ENCODE results near the gene CHMP3. TPM values are rescaled to one million over a fixed set of nuclear protein-coding genes. Genes with fewer than 3 reads are reported as not detected.

Gene CHMP3
- total and polyA plus RNA-seq, 2 of the 13 experiments (the other 11 are each of a cell fraction or from before 2014, with no cell fraction given): 64.1 to 114 TPM

GRCh38 chr2:86519349-86519748, 43.9 kb downstream of the CHMP3 start (continued):
- TF ChIP-seq TARDBP (CRISPR knock-in tag; IDR thresholded peaks at IDR 0.05) (no peak), PATZ1 (CRISPR knock-in tag; IDR thresholded peaks at IDR 0.05) (no peak), TCF7 (IDR thresholded peaks at IDR 0.05; ENCODE audit: low read depth) (no peak), ZSCAN20 (CRISPR knock-in tag; IDR thresholded peaks at IDR 0.05; ENCODE audit: borderline replicate concordance) (no peak), DNMT3B (CRISPR knock-in tag; conservative IDR thresholded peaks at IDR 0.05) (no peak), ZNF574 (CRISPR knock-in tag; IDR thresholded peaks at IDR 0.05) (no peak)

- peaks cover 2 to 11% of the 10 kb centered on the region in 2 experiments; a peak in 4 of 5 replicates for H3K36me3 ChIP-seq (replicated peaks in 1 of 2; ENCODE audit: control insufficient read depth in 1 of 2, insufficient read depth in 2 of 2, low read length in 2 of 2)
- POLR2A ChIA-PET: interaction anchor here (1.0 kb wide), 1 partner anchor 78 kb away, joined by 3 read pairs; the partner anchor contains the start of gene KDM3A
- no peak overlapping the region for H3K4me3 ChIP-seq (replicated peaks in 1 of 3; ENCODE audit: insufficient read depth in 1 of 3, low read depth in 2 of 3, low read length in 3 of 3)
- H3K79me2 ChIP-seq (ENCODE audit: insufficient read depth, low read length): no peaks in the 10 kb centered on the region
- peaks cover 11% of the 10 kb centered on the region for H3K9me3 ChIP-seq (ENCODE audit: low read length)
- no peak overlapping the region for H3K27ac ChIP-seq (ENCODE audit: extremely low read length, insufficient read depth, low read length)
- peak; percentile 39 for DNase-seq (ENCODE audit: low spot score)
- H3K9ac ChIP-seq (ENCODE audit: insufficient read depth, low read depth, low read length): no peak overlapping the region
- no peak for FAIRE-seq
- H3K27me3 ChIP-seq (ENCODE audit: control insufficient read depth in 1 of 2, insufficient read depth in 2 of 2, low read length in 2 of 2): no peaks in the 10 kb centered on the region
- in situ Hi-C loops (cut with HindIII; ENCODE audit: extremely low pct_ligation_motif_present, low pct_unique_long_range_greater_than_20kb): no loop called here
- BruUV-seq (replicated peaks): no TSS peak
- intact Hi-C loops (cut with micrococcal nuclease; ENCODE audit: unreplicated experiment): loop anchor here (1.0 kb wide), 2 partner anchors 157 to 246 kb away; no protein-coding TSS in a partner anchor
- CTCF ChIA-PET (ENCODE audit: low intra/inter-chr PET ratio, low total read pairs): interaction anchor here (1.2 kb wide), 1 partner anchor 158 kb away, joined by 6 read pairs; no protein-coding TSS in a partner anchor
- no peak overlapping the region for H3K4me2 ChIP-seq (ENCODE audit: low read depth, low read length)
- H2AFZ ChIP-seq (ENCODE audit: low read length): no peak overlapping the region
- H3K4me1 ChIP-seq (ENCODE audit: insufficient read depth, low read length): no peaks in the 10 kb centered on the region
- no peaks in the 10 kb centered on the region; the same call in 1 of the 2 replicates for H4K20me1 ChIP-seq (ENCODE audit: insufficient read depth, low read length)
- peak; percentile 90 for ATAC-seq
- 88% methylated on average over 3 of the region's 3 CpGs for WGBS (ENCODE audit: low lambda C conversion rate)
- TF ChIP-seq CTCF (CRISPR knock-in tag; IDR thresholded peaks at IDR 0.05) (peak; percentile 74), ZNF615 (CRISPR knock-in tag; IDR thresholded peaks at IDR 0.05; ENCODE audit: borderline replicate concordance) (no peak), SMC3 (IDR thresholded peaks at IDR 0.05; ENCODE audit: low read length) (peak; percentile 71; the same call in 1 of the 2 replicates), SP4 (CRISPR knock-in tag; IDR thresholded peaks at IDR 0.05) (no peak), RNF219 (CRISPR knock-in tag; IDR thresholded peaks at IDR 0.05) (no peak), RNF2 (conservative IDR thresholded peaks at IDR 0.05; ENCODE audit: low read depth) (no peak), ZFP36 (IDR thresholded peaks at IDR 0.05; ENCODE audit: borderline replicate concordance, low read depth, low read length, partially characterized antibody) (no peak), ZNF724P (CRISPR knock-in tag; IDR thresholded peaks at IDR 0.05; ENCODE audit: borderline replicate concordance) (no peak), ZNF660 (CRISPR knock-in tag; IDR thresholded peaks at IDR 0.05; ENCODE audit: borderline replicate concordance, low read depth) (no peak)
Observed at GRCh38 chr2:86518481-86518880, 44.8 kb downstream of the CHMP3 start.

Data from HepG2 (cell line).